Stimulated activated CD4-positive, alpha-beta T cell treated with anti-CD3 and anti-CD28 coated beads, TNF-alpha, amount 100 ng/mL, for 4 hours (primary cell): ENCODE data around the gene TMEM45A.
A peak's percentile ranks its signal among the peaks of the same experiment; 100 is the strongest.
"Not testable (repeated sequence)": the region's sequence is repeated elsewhere in the genome, so short reads cannot be mapped to it uniquely, and the experiment has no call there.

ENCODE experiments used
- DNase-seq, 3 experiments: peaks; one replicate each; pipeline ENCODE4 v3.0.0-alpha.2; 2020; ENCODE audit warnings: low read depth in 3 of 3

The TMEM45A gene

DNA sequence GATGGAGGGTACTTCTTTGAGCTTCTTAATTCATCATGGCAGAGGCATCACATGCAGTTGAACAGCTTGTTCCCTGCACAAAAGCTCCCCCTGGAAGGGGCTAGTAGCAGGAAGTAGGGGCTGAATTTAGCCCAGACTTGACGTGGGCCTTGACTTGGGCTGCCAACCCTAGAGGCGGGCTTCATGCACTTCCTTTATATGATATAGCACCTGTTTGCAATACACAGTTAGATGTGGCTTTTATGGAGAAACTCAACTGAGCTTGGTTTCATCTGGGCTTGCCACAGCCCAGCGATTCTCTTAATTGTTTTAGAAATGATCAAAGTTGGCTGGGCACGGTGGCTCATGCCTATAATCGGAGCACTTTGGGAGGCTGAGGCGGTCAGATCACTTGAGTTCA lies 83.3 kb downstream of the TMEM45A start:
- no peak for DNase-seq

DNA sequence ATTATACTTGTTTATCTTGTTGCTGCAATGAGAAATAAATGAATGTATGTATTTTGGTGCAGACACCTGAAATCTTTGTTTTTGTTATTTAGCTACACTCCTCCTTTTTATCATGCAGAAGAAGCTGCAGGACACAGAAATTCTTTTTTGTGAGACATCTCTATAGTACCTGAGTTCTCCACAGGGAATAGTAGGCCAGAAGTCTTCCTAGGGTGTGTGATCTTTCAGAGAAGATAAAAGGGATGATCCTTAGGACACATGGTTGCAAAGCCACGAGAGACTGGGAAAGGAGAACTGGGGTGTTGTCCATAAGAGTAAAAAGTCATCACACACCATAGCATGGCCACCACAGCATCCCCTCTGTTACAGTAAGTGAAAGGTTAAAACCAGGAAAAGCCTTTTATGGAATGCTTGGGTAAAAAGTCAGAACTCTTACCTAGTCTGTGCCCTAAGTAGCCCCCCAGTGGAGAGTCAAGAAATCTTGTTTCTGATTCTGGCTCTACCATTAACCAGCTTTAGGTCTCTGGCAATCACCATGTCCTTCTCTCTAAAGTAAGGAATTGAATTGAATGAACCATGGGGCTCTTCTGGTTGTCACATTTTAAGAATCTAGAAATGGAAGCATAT lies 85.1 kb downstream of the TMEM45A start:
- DNase-seq = no peak

DNA sequence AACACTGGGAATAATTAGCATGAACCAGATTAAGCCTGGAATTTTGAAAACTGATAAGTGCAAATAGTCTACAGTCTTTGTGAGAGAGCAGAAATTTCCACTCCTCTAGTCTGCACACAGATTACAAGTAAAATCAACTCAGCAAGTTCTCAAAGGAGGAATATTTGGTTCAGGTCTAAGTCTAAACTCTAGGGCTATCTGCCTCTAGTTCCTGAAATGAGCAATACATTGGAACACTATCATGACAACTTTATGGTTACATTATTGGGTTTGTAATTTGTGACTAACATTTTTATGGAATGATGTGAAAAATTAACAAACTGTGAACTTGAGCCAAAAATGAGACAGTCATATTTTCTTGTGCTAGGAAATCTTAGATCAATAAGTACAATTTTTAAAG lies 86.2 kb downstream of the TMEM45A start:
- DNase-seq = no peak

DNA sequence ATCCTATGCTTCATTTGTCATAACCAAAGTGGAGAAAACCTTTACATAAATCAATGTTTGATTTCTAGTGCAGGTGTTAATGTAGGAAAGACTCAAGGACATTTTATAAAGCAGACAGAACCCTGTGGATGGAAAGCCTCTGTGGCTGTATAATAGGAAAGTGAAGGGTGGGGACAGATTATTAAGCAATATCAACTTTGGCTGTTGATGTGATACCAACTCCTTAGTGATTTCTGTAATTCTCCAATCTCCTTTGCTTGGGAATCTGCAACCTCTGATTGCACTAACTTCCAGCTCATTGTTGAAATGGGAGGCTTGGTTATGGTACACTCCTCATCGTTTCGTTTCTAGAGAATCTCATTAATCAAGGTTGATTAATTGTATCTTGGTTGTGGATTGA lies 87.7 kb downstream of the TMEM45A start:
- DNase-seq = no peak

DNA sequence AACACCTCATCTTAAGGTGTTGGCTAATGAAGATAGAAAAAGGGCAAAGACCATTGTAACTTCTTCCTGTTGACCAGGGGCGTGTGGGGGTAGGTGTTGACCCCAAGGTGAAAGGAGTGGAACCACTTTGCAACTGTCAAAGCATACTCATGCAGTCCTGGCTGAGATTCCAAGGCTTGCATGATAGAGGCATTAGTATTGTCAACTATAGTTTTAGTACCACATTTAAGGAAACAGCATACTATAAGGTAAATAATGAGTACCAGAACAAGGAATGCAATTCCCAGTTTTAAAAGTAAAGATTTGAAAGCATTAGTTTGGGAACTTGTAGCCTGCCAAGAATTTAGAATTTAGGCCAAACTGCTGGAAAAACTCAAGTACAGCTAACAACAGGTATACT lies 89.2 kb downstream of the TMEM45A start:
- DNase-seq = no peak

DNA sequence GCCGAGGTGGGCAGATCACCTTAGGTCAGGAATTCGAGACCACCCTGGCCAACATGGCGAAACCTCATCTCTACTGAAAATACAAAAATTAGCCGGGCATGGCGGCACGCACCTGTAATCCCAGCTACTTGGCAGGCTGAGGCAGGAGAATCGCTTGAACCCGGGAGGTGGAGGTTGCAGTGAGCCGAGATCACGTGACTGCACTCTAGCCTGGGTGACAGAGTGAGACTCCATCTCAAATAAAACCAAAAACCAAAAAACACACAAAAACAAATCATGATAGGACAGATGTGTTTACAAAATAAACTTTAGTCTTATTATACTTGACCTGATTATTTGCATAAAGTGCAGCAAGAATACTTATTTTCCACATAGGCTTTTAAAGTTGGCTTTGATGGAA lies 89.7 kb downstream of the TMEM45A start:
- not testable (repeated sequence) for DNase-seq

DNA sequence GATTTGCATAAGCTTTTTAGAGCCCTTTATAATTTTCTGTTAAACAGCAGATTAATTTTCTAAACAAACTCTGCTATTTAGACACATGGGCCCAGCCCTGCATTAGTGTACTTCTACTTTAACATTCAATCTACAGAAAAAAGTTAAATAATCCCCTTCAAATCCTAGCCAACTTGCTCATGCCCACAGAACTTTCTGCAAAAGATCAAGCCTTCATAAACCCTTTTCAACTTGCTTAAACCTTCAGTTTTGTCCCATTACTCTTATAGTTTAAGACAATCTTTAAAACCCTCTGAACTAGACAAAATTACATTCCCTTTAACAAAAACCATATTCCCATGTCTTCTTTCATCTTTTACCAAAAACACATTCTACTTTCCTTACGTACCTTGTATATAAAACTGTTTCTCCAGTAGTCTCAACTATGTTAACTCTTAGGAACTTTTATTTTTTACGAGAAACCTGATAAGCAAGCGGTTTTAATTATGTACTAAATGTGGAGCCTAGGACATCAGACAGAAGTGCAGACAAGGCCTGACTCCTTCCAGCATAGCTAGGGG lies 91.8 kb downstream of the TMEM45A start:
- no peak for DNase-seq

DNA sequence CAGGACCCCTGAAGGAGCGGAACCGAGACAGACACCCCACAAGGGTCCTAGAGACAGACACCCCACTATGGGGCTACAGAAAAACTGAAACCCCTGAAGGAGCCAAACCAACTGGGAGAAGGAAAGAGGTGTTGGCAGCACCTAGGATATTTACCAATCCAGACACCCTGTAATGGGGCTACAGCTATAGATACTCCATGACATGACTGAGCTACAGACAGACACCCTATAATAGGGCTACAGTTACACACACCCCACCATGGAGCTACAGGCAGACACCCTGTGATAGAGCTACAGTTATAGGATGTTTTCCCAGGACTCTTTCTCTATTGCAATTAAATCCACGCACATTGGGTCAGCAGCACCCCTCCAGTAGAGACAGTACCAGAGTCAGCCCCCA lies 94.4 kb downstream of the TMEM45A start:
- DNase-seq = no peak

DNA sequence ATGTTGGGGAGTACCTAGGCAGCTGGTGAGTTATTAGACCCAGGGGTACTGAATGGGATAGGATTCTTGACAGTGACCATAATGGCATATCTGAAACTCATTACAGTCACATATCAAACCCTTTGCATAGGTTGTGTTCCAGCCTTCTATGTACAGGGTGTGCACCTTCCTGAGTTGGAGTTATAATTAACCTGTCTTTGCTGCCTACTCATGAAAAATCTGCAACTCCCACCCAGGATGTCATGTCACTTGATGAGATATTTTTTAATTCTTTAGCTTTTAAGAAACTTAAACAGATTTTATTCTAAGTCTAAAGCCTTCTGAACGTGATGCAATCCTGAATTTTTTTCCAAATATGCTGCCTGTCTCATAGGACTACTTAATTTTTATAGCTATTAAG lies 95.8 kb downstream of the TMEM45A start:
- DNase-seq = no peak

DNA sequence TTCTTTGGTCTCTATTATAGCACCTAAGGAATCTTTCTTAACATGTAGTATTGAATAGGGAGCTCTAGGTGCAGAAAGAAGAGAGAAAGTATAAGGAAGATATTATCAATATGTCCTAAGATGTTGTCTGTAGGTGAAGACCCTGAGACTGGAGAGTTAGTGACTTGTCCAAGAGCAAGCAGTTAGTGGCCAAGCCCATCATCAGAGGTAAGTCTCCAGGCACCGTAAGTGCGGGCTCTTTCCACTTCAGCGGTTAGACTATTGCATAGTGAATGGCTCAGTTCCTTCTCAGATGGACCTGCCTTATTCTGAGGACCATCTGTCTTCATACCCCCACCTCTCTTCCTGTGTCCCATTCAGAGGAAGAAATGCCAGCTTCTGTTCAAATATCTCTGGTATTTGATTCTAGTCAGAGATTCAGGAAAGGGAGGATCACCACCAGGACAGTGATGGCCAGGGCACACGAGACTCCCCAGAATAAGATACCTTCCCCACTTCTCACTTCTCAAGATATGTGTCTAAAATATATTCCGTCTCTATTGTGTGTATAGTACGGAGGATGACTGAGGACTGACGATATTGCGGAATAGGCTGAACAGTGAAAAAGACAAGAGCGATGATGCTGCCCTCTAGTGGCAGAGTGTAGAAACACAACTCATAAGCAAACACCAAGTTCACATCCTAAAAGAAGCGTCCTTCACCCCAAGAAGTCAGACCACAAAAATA lies 97.9 kb downstream of the TMEM45A start:
- peak in 2 of 3 experiments; percentile 9 to 42 for DNase-seq

DNA sequence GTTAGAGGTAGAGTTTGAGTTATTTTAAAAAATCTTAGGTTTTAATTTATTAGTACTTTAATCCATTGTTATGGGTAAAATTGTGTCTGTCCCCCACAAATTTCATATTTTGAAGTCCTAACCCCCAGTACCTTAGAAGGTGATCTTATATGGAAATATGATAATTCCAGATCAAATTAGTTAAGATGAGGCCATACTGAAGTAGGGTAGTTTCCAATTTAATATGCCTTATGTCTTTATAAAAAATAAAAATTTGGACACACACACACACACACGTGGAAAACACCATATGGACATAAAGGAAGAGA lies 98.4 kb downstream of the TMEM45A start:
- DNase-seq = no peak

DNA sequence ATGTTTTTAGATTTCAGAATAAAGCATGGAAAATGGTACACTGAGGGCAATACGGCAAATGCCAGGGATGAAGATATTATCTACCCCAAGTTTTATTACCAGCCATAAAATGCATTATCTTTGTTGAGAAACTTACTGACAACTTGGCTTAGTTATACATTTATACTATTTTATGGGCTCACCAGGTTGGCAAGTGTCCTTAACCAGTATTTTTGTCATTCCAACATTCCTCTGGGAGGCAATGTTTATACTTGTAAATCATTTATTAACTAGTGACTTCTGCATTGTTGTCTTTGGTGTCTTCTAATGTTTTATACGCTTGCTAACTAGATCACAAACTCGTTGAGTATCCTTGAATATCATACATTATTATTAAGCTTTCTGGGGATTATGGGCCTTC lies 99.0 kb downstream of the TMEM45A start:
- no peak for DNase-seq

DNA sequence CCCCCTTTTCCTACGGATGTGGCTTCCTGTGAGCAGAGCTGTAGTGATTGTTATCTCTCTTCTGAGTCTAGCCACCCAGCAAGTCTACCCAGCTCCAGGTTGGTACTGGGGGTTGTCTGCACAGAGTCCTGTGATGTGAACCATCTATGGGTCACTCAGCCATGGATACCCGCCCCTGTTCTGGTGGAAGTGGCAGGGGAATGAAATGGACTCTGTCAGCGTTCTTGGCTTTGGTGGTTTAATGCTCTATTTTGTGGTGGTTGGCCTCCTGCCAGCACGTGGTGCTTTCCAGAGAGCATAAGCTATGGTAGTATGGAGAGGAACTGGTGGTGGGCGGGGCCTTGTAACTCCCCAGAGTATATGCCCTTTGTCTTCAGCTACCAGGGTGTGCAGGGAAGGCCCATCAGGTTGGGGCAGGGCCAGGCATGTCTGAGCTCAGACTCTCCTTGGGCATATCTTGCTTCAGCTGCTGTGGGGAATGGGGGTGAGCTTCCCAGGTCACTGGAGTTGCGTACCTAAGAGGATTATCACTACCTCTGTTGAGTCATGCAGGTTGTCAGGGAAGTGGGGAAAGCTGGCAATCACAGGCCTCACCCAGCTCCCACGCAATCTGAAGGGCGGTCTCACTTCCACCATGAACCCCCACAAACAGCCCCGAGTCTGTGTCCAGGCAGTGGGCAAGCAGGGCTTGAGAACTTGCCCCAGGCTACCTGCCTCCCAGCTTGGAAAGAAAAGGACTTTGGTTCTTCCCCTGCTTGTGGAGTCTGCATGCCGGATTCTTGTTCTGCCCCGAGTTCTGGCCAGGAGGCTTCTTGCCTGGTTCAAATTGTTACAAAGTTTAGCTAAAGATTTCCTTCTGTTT lies 108.0 kb downstream of the TMEM45A start:
- DNase-seq = no peak

DNA sequence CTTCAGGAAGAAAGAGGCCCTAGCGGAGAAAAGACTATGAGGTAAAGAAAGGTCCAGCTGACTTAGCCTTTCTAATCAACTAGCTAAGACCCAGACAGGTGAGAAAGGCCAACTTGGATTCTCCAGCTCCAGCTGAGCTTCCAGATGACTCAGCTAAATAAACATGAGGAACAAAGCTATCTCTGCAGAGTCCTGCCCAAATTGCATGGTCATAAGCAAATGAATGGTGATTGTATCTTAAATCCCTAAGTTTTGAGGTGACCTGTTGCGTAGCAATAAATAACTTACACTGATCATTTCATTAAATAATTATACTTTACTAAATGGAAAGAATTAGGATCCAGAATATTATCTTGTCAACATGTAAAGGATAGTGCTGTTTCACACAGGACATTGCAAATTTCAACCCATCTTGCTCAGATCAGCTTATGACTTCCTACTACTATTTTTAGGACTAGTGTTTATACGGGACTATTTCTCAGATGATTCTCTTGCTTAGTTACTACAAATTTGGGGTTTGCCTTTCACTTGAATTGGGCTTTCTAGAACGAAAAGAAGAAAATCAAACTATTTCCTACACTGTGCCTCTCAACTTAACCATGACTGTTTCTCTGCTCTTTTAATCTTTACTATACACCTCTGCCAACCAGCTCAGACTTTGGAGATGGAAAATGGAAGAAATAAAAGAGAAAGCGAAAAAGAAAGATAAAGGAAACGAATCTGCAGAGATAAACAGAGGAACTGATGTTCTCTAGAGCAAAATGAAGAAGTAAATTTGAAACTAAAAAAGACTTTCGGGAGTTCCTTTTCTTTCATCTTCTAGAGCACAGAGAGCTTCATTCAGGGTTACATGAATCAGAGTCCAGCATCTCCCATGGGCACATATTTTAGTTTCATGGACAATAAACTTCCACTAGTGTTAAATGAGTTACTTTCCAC lies 110.4 kb downstream of the TMEM45A start:
- no peak for DNase-seq

DNA sequence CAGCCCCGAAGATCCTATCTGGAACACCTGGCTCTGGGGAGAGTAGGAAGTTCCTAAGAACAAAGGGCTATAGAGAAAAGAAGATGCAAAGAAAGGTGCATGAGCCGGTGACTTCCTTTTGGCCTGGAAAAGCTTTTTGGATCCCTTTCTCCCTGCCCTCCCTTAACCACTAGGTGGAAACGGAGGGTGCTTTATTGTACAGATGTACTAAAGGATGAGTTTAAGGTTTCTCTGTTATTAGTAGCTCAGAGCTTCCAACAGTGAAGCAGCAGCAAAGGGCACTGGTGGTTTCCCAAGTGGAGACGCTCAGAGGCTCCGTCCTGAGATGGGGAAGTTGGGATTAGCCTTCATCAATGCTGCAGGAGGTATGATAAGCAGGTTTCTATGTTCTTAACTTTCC lies 111.0 kb downstream of the TMEM45A start:
- no peak for DNase-seq

DNA sequence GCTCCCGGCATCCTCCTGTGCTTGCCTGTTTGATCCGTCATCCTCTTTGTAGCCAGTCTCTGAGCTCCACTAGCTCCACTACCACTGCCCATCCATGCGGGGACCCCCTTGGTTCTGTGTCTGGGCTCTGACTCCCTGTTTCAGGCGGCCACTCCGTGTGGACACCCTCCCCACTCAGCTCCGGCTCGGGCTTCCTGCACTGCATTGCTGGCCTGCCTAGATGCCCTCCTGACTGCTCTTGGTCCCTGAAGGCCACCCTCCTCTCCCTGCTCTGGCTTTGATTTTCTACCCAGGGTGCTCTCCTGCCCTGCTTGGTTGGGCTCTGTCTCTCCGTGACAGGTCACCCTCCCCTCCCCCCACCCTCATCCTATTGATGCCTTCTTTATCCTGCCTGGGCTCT lies 112.9 kb downstream of the TMEM45A start:
- DNase-seq = no peak

DNA sequence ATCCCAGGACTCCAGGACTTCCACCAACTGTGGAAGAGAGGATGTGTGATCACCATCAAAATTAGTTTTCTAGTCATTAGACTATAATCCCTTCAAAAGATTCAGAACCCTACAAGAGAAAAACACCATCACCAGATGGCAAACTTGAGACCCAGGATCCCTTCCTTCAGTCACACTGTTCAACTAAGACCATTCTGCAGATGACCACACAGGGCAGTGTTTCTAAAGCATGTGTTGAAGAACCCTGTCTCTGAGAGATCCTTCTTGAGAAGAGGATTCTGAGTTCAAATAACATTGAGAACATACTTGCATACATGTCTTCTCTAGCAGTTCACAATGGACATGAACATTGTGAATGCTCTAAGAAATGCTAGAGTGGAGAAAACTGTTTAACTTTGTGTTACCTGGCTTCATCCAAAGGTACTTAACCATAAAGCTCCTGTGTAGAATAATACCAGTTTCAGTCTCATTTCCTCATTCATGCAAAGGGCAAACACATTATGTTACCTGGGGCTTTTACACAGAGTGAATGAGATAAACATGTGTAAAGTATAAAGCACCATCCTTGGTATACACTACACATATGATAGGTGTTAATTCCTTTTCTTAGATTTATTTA lies 114.6 kb downstream of the TMEM45A start:
- no peak for DNase-seq

DNA sequence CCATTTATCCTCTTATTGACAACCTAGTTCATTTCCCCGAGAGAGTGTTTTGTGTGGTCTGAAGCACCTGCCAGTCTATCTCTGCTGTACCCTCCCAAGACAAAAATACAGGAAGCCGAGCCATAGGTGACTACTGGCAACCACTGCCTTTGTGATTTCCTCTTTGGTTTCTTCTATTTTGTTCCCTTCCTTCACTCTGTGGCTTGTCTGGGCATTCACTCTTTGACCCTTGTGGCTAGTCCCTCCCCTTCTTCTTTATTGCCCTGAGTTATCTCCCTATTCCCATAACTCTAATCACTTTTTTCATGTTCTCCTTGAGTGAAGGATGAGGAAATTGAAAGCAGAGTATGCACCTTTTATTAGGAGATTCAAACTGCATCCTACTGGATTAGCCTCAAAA lies 116.9 kb downstream of the TMEM45A start, which contains the start of gene ADGRG7:
Gene ADGRG7 (plus strand): TSS at position 297 of the 400 bp plus-strand sequence. CDS start 256 bp downstream, outside the sequence.
- no peak for DNase-seq

DNA sequence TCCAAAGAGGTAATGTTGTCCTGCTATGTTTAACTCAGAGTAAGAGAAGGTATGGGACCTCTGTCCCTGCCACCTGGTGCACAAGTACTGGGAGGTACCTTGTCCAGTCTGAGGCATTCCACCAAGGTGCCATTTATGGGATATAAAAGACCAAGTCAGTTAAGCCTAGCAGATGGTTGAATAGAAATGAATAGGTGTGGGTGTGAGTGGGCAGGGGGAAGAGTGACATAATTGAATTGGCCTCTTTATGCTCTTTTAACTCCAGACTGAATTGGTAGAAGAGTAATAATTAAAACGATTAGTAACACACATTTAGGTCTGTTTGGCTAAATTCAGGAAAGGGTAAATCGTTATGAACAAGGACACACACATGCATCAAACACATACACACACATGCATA lies 117.5 kb downstream of the TMEM45A start:
- no peak for DNase-seq

DNA sequence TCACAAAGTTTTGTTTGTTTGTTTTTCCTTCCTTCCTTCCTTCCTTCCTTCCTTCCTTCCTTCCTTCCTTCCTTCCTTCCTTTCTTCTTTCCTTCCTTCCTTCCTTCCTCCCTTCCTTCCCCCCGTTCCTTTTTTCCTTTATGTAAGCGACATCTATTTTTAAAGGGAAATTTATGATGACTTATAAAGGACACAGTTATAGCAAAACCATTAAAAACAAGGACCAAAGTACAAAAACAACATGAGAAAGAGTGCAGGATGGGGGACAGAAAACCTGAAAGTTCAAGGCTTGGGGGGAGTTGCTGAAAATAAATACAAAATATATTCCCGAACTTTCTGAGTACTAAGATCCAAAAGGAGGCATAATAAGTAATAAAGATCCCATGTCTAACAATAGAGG lies 118.8 kb downstream of the TMEM45A start:
- no peak for DNase-seq
